B cell (primary cell): ENCODE measurements around the gene TENT5A.

Experiments
- EZH2 ChIP-seq: IDR thresholded peaks from 2 replicates; pipeline ENCODE4 v1.6.1; 2012; ENCODE audit warnings: borderline replicate concordance, low read depth, mild to moderate bottlenecking, moderate library complexity, low read length; ENCODE audit not compliant: insufficient read depth, poor library complexity, severe bottlenecking
- TF ChIP-seq, protein P1 (sequence below): fragments of 200-600 bp; IDR thresholded peaks from one replicate; pipeline ENCODE4 v1.8.0; 2022; ENCODE audit warnings: antibody characterized with exemption, mild to moderate bottlenecking

DNA sequence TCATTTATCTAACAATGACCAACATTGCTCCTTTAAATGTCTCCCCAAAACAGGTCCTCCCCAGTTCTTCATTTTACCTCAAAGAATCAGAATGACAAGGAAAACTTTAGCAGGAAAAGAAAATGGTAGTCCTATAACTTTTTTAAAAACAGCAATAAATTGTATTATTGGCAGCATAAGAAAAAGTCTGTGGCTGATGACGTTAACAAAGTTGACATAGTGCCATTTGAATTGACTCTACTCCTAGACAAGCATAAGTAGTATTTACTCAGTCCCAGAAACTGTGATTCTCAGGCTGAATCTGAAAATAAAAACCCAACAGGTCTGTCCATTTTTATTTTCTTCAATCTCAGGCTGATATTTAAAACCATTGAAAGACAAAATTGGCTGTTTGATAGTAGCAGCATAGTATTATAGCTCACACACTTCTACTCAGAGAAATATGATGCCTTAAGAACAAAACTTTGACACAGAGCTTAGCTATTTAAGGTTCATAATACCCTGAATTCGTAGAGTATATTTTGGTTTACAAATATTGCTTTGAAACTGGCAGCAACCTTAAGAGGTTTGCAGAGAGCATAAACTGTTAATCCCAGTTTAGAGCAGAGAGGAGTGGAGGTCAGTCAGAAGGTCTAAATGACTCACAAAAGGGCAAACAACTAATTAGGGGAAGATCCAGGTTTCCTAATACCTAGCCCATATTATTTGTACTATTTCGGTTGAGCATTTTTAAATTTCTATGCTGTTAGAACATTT is 35.0 kb upstream of the TENT5A start:
- no peak for TF ChIP-seq EZH2
- TF ChIP-seq, protein P1, sequence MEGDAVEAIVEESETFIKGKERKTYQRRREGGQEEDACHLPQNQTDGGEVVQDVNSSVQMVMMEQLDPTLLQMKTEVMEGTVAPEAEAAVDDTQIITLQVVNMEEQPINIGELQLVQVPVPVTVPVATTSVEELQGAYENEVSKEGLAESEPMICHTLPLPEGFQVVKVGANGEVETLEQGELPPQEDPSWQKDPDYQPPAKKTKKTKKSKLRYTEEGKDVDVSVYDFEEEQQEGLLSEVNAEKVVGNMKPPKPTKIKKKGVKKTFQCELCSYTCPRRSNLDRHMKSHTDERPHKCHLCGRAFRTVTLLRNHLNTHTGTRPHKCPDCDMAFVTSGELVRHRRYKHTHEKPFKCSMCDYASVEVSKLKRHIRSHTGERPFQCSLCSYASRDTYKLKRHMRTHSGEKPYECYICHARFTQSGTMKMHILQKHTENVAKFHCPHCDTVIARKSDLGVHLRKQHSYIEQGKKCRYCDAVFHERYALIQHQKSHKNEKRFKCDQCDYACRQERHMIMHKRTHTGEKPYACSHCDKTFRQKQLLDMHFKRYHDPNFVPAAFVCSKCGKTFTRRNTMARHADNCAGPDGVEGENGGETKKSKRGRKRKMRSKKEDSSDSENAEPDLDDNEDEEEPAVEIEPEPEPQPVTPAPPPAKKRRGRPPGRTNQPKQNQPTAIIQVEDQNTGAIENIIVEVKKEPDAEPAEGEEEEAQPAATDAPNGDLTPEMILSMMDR = no peak
